ENCODE data around the gene PPP2R5E. TPM values are rescaled to one million over a fixed set of nuclear protein-coding genes. Genes with fewer than 3 reads are reported as not detected.

Gene PPP2R5E
- total RNA-seq, 1 experiment from 2014 or later = 20.7 TPM

DNA sequence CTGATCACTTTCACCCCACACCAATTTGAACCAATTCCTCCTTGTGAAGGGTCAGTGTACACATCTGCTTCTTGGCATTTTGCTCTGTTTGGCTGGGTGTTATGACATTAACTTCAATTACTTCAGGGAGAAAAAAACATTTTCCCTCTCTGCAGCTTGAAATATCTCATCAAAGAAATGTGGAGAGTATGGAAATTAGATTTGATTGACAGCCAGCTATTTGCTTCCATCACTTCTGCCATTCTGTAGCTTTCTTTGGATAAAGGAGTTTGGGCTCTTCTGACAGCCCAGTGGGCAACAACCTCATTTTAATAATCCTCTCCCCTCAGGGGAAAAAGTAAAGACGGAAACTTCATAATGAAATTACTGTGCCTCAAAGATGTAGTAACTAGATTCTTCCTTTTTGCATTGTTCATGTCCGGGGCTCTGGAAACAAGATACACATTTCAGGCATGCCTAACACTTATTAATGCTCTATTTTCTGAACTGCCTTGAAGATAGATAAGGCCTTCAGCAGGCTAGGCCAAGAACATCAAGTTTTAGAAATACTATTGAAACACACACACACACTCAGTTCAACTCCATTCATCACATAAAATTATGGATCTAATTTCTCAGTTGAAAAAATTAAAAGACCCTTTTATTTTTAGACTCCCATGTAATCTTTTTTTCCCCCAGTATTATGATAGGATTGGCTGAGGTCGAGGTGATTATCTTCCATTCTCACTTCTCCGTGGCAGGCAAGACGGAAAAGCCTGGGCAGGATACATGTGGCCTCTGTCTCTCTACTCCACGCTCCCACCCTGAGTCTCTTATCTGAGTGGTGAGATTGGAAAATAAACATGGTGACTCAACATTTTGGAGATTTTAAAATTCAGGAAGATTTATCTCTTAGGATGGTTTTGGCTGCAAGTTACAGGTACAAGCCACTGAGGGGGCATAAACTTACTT, 214.1 kb downstream of the PPP2R5E start:
- no peak for DNase-seq (ENCODE audit: low spot score)
- in situ Hi-C loops (cut with HindIII; ENCODE audit: low sequenced_read_pairs) = no loop called here

DNA sequence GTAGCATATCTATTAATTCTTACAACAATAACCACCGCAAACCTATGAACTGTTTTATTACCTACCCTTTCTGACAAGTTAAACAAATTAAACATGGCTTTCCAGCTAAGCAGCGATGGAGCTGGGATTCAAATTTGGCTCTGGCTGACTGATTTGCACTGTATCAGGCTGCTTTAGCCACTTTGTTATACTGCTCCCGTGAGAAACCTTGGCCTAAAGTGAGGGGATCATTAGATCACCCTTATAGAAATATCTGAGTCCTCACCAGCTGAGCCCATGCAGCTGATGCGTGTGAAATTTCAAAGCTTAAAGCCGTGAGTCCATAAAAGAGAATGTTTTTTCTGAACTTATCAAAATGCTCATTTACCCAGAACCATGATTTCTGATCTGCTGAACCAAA, 216.3 kb downstream of the PPP2R5E start:
- in situ Hi-C loops (cut with HindIII; ENCODE audit: low sequenced_read_pairs) = no loop called here
- DNase-seq (ENCODE audit: low spot score) = no peak

DNA sequence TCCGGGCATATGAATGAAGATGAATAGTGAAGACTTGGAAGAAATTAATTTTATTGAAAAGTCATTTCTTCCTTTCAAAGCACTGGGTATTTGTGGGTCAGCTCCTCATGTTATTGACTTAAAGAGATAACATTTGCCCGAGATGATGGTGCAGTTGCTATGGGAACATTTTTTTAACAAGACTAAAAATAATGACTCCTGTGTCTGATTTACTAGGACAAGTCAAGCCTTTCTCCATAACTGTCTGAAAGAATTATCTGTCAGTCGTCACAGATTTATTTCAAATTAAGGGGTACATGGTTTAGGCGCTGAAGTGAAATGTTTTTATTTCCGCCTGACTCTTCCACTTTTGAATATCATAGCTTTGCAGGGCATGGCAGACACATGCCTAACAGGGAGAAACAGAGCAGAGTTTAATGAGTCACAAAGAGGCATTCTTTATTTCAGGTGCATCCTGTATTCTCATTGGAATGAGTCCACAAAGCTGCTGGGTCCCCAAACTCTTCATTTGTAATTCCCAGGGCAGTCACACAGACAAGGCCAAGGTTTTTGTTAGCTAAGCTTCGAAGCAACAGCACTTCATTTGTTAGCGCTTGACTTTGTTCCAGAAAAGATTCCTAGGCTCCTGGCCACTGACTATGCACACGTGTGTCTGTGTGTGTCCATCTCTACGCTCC, 220.1 kb downstream of the PPP2R5E start:
- DNase-seq (ENCODE audit: low spot score) = no peak
- in situ Hi-C loops (cut with HindIII; ENCODE audit: low sequenced_read_pairs) = no loop called here

DNA sequence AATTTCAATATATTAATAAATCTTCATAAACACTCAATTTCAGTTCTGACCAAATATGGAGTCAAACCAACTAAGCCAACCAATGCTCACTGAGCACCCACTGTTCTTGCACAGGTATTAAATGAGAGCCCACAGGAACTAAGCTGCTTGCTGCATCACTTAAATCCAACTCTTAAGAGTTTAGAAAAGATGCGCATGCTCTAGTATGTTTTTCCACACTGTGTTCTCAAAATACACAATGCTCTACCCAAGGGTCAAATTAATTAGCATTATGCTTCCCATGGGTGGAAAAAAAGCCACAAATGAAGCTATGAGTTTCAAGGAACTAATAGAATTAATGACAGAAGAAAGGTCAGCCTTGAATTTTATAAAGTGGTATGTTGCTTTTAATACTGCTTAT, 220.7 kb downstream of the PPP2R5E start:
- in situ Hi-C loops (cut with HindIII; ENCODE audit: low sequenced_read_pairs) = no loop called here
- DNase-seq (ENCODE audit: low spot score) = no peak

Other genes with a start within 250 kb of the PPP2R5E start
- not detected in 2 replicates for gene GPHB5, start 224.4 kb downstream of the PPP2R5E start, total RNA-seq (2014; rRNA removed; shearing (Covaris generic))
- 7.9 and 14.7 TPM in 2 replicates for gene WDR89, start 98.5 kb upstream of the PPP2R5E start, total RNA-seq (2014; rRNA removed; shearing (Covaris generic))
- 24.4 and 29.6 TPM in 2 replicates for gene SGPP1, start 184.7 kb upstream of the PPP2R5E start, total RNA-seq (2014; rRNA removed; shearing (Covaris generic))